ENCODE measurements around the gene FBXW11. TPM values are rescaled to one million over a fixed set of nuclear protein-coding genes. Genes with fewer than 3 reads are reported as not detected.

FBXW11 gene
- polyA plus RNA-seq, 1 experiment, result 77.1 TPM

GRCh38 chr5:171975262-171975876 lies 31.1 kb downstream of the FBXW11 start:
- TF ChIP-seq, protein P1, sequence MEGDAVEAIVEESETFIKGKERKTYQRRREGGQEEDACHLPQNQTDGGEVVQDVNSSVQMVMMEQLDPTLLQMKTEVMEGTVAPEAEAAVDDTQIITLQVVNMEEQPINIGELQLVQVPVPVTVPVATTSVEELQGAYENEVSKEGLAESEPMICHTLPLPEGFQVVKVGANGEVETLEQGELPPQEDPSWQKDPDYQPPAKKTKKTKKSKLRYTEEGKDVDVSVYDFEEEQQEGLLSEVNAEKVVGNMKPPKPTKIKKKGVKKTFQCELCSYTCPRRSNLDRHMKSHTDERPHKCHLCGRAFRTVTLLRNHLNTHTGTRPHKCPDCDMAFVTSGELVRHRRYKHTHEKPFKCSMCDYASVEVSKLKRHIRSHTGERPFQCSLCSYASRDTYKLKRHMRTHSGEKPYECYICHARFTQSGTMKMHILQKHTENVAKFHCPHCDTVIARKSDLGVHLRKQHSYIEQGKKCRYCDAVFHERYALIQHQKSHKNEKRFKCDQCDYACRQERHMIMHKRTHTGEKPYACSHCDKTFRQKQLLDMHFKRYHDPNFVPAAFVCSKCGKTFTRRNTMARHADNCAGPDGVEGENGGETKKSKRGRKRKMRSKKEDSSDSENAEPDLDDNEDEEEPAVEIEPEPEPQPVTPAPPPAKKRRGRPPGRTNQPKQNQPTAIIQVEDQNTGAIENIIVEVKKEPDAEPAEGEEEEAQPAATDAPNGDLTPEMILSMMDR (IDR thresholded peaks at IDR 0.05; ENCODE audit: low read depth, low read length), result no peak
- POLR2A ChIA-PET, result no interaction called here
- H3K4me3 ChIP-seq (ENCODE audit: low read depth, low read length), result no peak overlapping the region
- CTCF ChIA-PET, result no interaction called here
- H3K27ac ChIP-seq (ENCODE audit: low read depth, low read length), result no peak overlapping the region
- H3K27me3 ChIP-seq (ENCODE audit: control insufficient read depth, insufficient read depth, low read length), result no peaks in the 10 kb centered on the region
- DNase-seq (ENCODE audit: low read depth, low spot score), result no peak
- peaks cover 5% of the 10 kb centered on the region for H3K9me3 ChIP-seq (ENCODE audit: control insufficient read depth, insufficient read depth, low read length)

- POLR2A ChIA-PET, result no interaction called here
- TF ChIP-seq, protein P1 (IDR thresholded peaks at IDR 0.05; ENCODE audit: low read depth, low read length), result no peak
- Histone ChIP-seq H3K27me3 (ENCODE audit: control insufficient read depth, insufficient read depth, low read length) (no peaks in the 10 kb centered on the region), H3K4me3 (ENCODE audit: low read depth, low read length) (no peak overlapping the region), H3K27ac (ENCODE audit: low read depth, low read length) (no peak overlapping the region), H3K9me3 (ENCODE audit: control insufficient read depth, insufficient read depth, low read length) (peaks cover 2% of the 10 kb centered on the region)
- no peak for DNase-seq (ENCODE audit: low read depth, low spot score)
- CTCF ChIA-PET, result no interaction called here
These were observed 35.6 kb downstream of the FBXW11 start for GRCh38 chr5:171970826-171971225.

- no peaks in the 10 kb centered on the region for H3K27me3 ChIP-seq (ENCODE audit: control insufficient read depth, insufficient read depth, low read length)
- POLR2A ChIA-PET, result no interaction called here
- DNase-seq (ENCODE audit: low read depth, low spot score), result no peak
- H3K4me3 ChIP-seq (ENCODE audit: low read depth, low read length), result no peak overlapping the region
- peaks cover 2% of the 10 kb centered on the region for H3K9me3 ChIP-seq (ENCODE audit: control insufficient read depth, insufficient read depth, low read length)
- TF ChIP-seq, protein P1 (IDR thresholded peaks at IDR 0.05; ENCODE audit: low read depth, low read length), result no peak
- H3K27ac ChIP-seq (ENCODE audit: low read depth, low read length), result no peak overlapping the region
- CTCF ChIA-PET, result no interaction called here
These were observed 37.1 kb downstream of the FBXW11 start for GRCh38 chr5:171969288-171969880.

- H3K4me3 ChIP-seq (ENCODE audit: low read depth, low read length), result no peak overlapping the region
- no peaks in the 10 kb centered on the region for H3K27me3 ChIP-seq (ENCODE audit: control insufficient read depth, insufficient read depth, low read length)
- POLR2A ChIA-PET, result no interaction called here
- peaks cover 2% of the 10 kb centered on the region for H3K9me3 ChIP-seq (ENCODE audit: control insufficient read depth, insufficient read depth, low read length)
- no peak overlapping the region for H3K27ac ChIP-seq (ENCODE audit: low read depth, low read length)
- TF ChIP-seq, protein P1 (IDR thresholded peaks at IDR 0.05; ENCODE audit: low read depth, low read length), result no peak
- CTCF ChIA-PET, result no interaction called here
- DNase-seq (ENCODE audit: low read depth, low spot score), result no peak
These were observed 37.9 kb downstream of the FBXW11 start for GRCh38 chr5:171968531-171968930.

DNA sequence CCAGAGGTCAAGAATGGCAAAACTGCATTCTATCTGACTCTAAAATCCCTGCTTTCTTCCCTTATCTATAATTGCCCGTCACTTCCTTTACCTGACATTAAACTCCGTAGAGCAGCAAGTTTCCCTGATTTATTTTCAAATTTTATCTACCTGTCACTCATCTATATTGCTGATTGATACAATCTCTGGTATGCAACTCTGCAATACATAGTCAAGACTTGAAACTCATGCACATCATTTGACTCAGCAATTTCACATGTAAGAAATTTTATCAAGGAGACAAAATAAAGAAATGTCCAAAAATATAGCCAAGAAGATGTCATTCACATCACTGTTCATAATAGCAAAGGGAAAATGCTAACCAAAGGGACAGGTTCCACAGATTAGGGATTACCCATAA lies 39.5 kb downstream of the FBXW11 start:
- TF ChIP-seq, protein P1 (IDR thresholded peaks at IDR 0.05; ENCODE audit: low read depth, low read length), result no peak
- ChIA-PET CTCF (interaction anchor here (1.0 to 1.1 kb wide), 2 partner anchors 55 to 222 kb away, joined by 3 read pairs; partner anchors contain the start of gene STK10), POLR2A (no interaction called here)
- Histone ChIP-seq H3K9me3 (ENCODE audit: control insufficient read depth, insufficient read depth, low read length) (peaks cover 2% of the 10 kb centered on the region), H3K27ac (ENCODE audit: low read depth, low read length) (no peak overlapping the region), H3K27me3 (ENCODE audit: control insufficient read depth, insufficient read depth, low read length) (no peaks in the 10 kb centered on the region), H3K4me3 (ENCODE audit: low read depth, low read length) (no peak overlapping the region)
- DNase-seq (ENCODE audit: low read depth, low spot score), result no peak

All from AG04450 (cell line).